Fibroblast of lung (primary cell): ENCODE measurements around the gene ANKRD24.

ENCODE experiments used
- EZH2 ChIP-seq: IDR thresholded peaks from 2 replicates; pipeline ENCODE4 v1.5.1; 2012; ENCODE audit warnings: low read length, control low read depth, mild to moderate bottlenecking; ENCODE audit errors: missing control alignments
- TF ChIP-seq, protein P1 (sequence below), 2 donors: IDR thresholded peaks in 1 of 2; conservative IDR thresholded peaks in 1 of 2; 1 replicate in 1 of 2; 2 replicates in 1 of 2; pipeline ENCODE4 v1.5.1; 2011 to 2012; ENCODE audit warnings: low read length in 2 of 2, control low read depth in 1 of 2, inconsistent platforms in 1 of 2, low read depth in 1 of 2, mild to moderate bottlenecking in 1 of 2

DNA sequence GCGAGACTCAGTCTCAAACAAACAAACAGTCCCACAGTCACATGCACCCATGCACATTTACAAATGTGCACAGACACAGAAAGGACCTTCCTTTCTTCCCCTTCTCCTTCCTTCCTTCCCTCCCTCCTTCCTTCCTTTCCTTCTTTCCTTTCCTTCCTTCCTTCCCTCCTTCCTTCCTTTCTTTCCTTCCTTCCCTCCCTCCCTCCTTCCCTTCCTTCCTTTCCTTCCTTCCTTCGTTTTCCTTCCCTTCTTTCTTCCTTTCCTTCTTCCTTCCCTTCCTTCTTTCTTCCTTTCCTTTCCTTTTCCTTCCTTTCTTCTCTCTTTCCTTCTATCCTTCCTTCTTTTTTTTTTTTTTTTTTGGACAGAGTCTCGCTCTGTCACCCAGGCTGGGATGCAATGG, 30.6 kb downstream of the ANKRD24 start:
- TF ChIP-seq, protein P1, sequence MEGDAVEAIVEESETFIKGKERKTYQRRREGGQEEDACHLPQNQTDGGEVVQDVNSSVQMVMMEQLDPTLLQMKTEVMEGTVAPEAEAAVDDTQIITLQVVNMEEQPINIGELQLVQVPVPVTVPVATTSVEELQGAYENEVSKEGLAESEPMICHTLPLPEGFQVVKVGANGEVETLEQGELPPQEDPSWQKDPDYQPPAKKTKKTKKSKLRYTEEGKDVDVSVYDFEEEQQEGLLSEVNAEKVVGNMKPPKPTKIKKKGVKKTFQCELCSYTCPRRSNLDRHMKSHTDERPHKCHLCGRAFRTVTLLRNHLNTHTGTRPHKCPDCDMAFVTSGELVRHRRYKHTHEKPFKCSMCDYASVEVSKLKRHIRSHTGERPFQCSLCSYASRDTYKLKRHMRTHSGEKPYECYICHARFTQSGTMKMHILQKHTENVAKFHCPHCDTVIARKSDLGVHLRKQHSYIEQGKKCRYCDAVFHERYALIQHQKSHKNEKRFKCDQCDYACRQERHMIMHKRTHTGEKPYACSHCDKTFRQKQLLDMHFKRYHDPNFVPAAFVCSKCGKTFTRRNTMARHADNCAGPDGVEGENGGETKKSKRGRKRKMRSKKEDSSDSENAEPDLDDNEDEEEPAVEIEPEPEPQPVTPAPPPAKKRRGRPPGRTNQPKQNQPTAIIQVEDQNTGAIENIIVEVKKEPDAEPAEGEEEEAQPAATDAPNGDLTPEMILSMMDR (conservative IDR thresholded peaks at IDR 0.05 in 1 of 2, IDR thresholded peaks at IDR 0.05 in 1 of 2; ENCODE audit: low read depth in 1 of 2, low read length in 2 of 2) = no peak
- no peak for TF ChIP-seq EZH2
